D721Med (cell line): ENCODE measurements around the gene CADM1.

Source experiments
- DNase-seq: peaks from one replicate; pipeline ENCODE4 v3.0.0; 2011; ENCODE audit warnings: low spot score; ENCODE audit not compliant: insufficient read length
- FAIRE-seq: peaks from 2 replicates; lab custom pipeline; 2011; peaks lifted over from hg19 to GRCh38; lab: Jason Lieb, UNC
- TF ChIP-seq, protein P1 (sequence below): IDR thresholded peaks from 2 replicates; pipeline ENCODE4 v1.5.1; 2012; ENCODE audit warnings: mild to moderate bottlenecking, control low read depth; ENCODE audit not compliant: insufficient read depth; ENCODE audit errors: missing control alignments

CADM1 gene

GRCh38 chr11:115326526-115326925, 177.7 kb downstream of the CADM1 start:
- TF ChIP-seq, protein P1, sequence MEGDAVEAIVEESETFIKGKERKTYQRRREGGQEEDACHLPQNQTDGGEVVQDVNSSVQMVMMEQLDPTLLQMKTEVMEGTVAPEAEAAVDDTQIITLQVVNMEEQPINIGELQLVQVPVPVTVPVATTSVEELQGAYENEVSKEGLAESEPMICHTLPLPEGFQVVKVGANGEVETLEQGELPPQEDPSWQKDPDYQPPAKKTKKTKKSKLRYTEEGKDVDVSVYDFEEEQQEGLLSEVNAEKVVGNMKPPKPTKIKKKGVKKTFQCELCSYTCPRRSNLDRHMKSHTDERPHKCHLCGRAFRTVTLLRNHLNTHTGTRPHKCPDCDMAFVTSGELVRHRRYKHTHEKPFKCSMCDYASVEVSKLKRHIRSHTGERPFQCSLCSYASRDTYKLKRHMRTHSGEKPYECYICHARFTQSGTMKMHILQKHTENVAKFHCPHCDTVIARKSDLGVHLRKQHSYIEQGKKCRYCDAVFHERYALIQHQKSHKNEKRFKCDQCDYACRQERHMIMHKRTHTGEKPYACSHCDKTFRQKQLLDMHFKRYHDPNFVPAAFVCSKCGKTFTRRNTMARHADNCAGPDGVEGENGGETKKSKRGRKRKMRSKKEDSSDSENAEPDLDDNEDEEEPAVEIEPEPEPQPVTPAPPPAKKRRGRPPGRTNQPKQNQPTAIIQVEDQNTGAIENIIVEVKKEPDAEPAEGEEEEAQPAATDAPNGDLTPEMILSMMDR, result no peak
- no peak for DNase-seq
- FAIRE-seq, result no peak

DNA sequence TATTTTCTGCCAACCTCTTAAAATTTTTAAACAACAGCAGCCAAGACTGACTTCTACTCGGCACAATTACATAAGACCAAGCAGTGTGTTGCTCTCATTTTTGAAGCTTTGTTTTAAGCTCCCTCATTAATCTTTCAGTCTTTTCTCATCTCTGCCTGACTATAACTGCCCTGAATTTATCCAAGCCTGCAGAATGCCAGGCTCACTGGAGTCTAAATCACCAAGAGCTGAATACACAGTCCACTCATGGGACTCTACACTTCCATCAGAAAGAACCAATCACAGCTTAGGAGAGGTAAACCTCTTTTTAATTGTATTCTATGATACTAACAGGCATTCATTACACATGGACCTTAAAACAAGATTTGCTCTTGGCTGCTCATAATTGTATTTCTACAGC, 178.7 kb downstream of the CADM1 start:
- DNase-seq, result no peak
- TF ChIP-seq, protein P1, result no peak
- peak; percentile 35 for FAIRE-seq

DNA sequence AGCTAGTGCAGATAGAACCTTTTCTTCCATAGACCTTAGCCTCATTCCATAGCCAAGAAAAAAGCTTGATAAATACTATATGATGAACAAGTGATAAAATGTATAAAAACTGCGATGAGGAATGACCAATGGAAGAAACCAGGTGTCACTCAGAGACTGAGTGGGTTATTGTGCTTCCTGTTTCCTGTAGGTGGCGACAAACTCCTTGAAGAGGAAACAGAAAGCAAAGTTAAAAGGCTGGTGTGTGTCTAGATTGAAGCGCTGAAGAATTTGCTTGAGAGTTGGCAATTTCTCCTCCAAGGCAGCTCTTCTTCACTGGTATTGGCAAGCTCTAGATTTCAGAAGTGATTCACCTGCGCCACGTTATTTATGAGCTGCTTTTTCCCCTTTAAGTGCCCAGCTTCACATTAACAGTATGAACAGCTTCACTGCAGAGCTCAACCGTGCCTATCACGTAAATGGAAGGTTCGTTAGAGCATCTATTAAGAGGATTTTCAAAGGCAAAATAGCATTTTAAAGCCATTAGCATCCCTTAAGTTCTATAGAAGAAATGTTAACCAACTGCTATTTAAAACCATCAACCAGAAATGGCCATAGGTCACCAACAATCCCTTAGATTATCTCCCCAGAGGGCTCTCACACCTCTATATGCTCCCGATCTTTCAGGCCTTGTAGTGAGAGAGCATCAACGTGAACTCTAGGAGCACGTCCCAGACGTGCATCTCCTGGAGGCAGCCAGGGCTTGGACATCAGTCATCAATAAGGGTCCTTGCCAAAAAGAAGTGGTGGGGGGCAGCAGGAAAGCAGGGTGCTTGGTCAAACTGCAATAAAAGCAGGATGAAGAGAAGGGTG, 179.4 kb downstream of the CADM1 start:
- DNase-seq (no peak), FAIRE-seq (peak; percentile 95)
- TF ChIP-seq, protein P1, result peak; percentile 95

- FAIRE-seq, result no peak
- DNase-seq, result no peak
Observed at GRCh38 chr11:115322553-115323203, 181.5 kb downstream of the CADM1 start.

GRCh38 chr11:115321605-115322289, 182.5 kb downstream of the CADM1 start:
- TF ChIP-seq, protein P1, result no peak
- FAIRE-seq (peak; percentile 94), DNase-seq (no peak)

More at GRCh38 chr11:115322553-115323203, 181.5 kb downstream of the CADM1 start:
- TF ChIP-seq, protein P1, result no peak

DNA sequence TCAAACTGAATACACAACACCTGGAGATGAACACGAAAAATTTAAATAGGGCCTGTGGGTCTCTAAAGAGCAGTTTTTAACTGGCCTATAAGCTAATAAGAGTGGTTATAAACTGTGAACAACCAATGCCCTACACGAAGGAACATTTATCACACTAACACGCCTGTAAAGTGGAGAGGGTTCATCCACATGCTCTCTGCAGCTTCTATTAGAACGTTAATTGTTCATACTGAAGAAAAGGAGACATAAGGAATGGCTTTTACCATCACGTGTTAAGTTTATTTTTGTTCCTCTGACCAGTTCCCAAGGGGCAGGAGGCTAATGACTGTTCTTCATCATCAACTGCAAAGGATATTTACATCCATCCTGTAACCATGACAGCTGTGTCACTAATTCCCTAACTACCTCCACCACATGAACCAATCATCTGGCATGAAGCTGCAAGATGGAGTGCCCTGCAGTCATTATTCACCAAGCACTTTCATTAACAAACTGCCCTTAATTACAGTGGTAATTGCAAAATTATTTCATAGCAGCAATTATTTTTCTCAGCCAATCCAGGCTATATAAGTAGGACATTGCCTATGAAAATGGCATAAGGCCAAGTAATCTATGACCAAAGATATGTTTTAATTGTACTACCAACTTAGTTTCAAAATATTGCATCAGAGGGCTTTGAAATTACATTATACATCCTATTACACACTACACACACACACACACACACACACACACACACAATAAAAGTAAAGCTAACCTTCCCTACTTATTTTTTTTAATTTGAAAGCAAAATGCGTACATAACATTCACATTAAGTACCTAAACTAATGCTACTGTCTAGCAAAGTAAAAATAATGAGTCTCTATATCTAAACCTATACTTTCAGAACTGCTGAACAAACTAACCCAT, 186.7 kb downstream of the CADM1 start:
- TF ChIP-seq, protein P1, result no peak
- DNase-seq (no peak), FAIRE-seq (peak; percentile 99)
